ENCODE data around the gene TNFAIP8L2. TPM values are rescaled to one million over a fixed set of nuclear protein-coding genes. Genes with fewer than 3 reads are reported as not detected.
A peak's percentile ranks its signal among the peaks of the same experiment; 100 is the strongest.

The TNFAIP8L2 gene
- total and polyA plus RNA-seq, 2 of the 8 experiments (the other 6 are each of a cell fraction or from before 2014, with no cell fraction given): not detected

DNA sequence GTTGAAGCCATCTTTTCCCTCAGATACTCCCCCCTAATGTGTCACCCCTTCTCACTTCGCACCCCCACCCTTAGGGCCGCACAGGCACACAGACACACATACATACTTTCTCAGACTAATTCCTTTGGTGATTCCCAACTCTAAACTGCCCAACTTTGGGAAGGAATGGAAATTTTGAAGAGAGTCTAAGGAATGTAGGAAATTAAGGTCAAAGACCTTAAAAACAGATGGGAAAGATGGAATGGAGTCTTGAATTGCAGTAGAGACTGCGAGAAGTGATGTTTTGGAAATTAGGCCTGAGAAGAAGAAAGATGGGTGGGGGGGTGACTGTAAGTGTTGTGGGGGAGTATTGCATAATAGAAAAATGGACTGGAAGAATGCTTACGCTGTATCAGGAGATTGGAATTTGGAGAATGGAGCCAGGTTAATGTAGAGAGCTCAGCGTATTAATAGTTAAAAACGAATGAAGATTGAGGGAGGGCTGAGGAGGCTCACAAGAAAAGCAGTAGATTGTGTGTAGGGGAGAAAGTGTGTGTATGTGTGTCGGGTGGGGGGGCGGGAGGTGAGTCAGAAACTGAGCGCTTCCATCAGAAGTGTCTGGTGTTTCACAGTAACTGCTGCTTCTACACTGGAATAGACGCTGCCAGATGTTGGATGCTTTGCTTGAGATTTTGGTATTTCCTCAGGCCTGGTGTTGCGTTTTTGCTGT is 43.6 kb downstream of the TNFAIP8L2 start:
- Histone ChIP-seq H2AFZ (ENCODE audit: low read length) (no peak overlapping the region), H3K27me3 (replicated peaks in 1 of 4; ENCODE audit: control insufficient read depth in 3 of 4, extremely low read depth in 1 of 4, insufficient read depth in 3 of 4, low read length in 3 of 4) (no peaks in the 10 kb centered on the region), H4K5ac (ENCODE audit: insufficient read length, low read depth, low read length) (no peak overlapping the region), H3K79me2 (ENCODE audit: control insufficient read depth in 1 of 2, insufficient read depth in 2 of 2, low read length in 2 of 2) (peaks cover 34 to 65% of the 10 kb centered on the region in 2 experiments), H4K8ac (ENCODE audit: extremely low read depth, insufficient read depth, low read length) (no peak overlapping the region), H2BK120ac (replicated peaks; ENCODE audit: low read depth, low read length) (no peak overlapping the region), H2BK15ac (ENCODE audit: low read length) (no peak overlapping the region), H3K4ac (replicated peaks; ENCODE audit: insufficient read length, low read depth, low read length) (no peak overlapping the region), H3K36me3 (ENCODE audit: control insufficient read depth in 2 of 4, insufficient read depth in 4 of 4, low read length in 3 of 4) (peaks cover 0 to 12% (median 6%) of the 10 kb centered on the region in 4 experiments; a peak in 2 of 8 replicates), H3K79me1 (ENCODE audit: low read depth, low read length) (no peaks in the 10 kb centered on the region), H3K4me3 (ENCODE audit: extremely low read depth in 1 of 4, insufficient read depth in 2 of 4, low read depth in 3 of 4, low read length in 4 of 4) (peak overlapping the region; percentile 74 to 99 (median 93)), H3K18ac (ENCODE audit: extremely low read depth, low read length) (no peak overlapping the region), H3K9me3 (ENCODE audit: insufficient read depth in 2 of 2, low read depth in 1 of 2, low read length in 1 of 2) (no peaks in the 10 kb centered on the region), H3K14ac (ENCODE audit: insufficient read length) (no peak overlapping the region), H2AK5ac (ENCODE audit: low read depth, low read length) (no peak overlapping the region), H3K27ac (ENCODE audit: low read depth, low read length) (no peak overlapping the region), H2BK20ac (ENCODE audit: low read length) (no peak overlapping the region), H2BK12ac (ENCODE audit: low read depth, low read length) (no peak overlapping the region), H3K9ac (replicated peaks in 1 of 4; ENCODE audit: extremely low read depth in 1 of 4, low read depth in 3 of 4, low read length in 3 of 4) (peak overlapping the region in 2 of 4 experiments; percentile 2 to 98; a peak in 2 of 7 replicates), H3K4me2 (ENCODE audit: insufficient read depth in 1 of 2, low read depth in 2 of 2, low read length in 2 of 2) (peak overlapping the region; percentile 68 to 69), H3K23ac (ENCODE audit: insufficient read length) (no peak overlapping the region), H4K20me1 (replicated peaks in 1 of 2; ENCODE audit: control insufficient read depth in 1 of 2, insufficient read depth in 2 of 2, low read length in 2 of 2) (peaks cover 4 to 10% of the 10 kb centered on the region in 2 experiments), H4K91ac (replicated peaks; ENCODE audit: insufficient read length, low read length) (no peak overlapping the region), H3K4me1 (replicated peaks in 1 of 4; ENCODE audit: control insufficient read depth in 3 of 4, insufficient read depth in 4 of 4, low read length in 3 of 4) (peaks cover 2 to 4% (median 3%) of the 10 kb centered on the region in 4 experiments; a peak in 3 of 7 replicates), H3K23me2 (ENCODE audit: low read depth, low read length) (peaks cover 13% of the 10 kb centered on the region), H2BK5ac (ENCODE audit: low read depth, low read length) (no peak overlapping the region), H3K56ac (replicated peaks; ENCODE audit: insufficient read length, low read depth, low read length) (peak overlapping the region; percentile 17)
- DNase-seq (ENCODE audit: low read depth in 1 of 2, low spot score in 2 of 2): no peak
- no peak for TF ChIP-seq YY1 (IDR thresholded peaks at IDR 0.05; ENCODE audit: low read depth, low read length)
- TF ChIP-seq SP4 (IDR thresholded peaks at IDR 0.05; ENCODE audit: low read length): no peak
- TF ChIP-seq CHD2 (IDR thresholded peaks at IDR 0.05; ENCODE audit: low read length): no peak
- CTCF ChIA-PET (ENCODE audit: partially characterized antibody): interaction anchor here (0.7 to 2.3 kb wide), 2 partner anchors 11 to 52 kb away, joined by 3 to 10 read pairs; no protein-coding TSS in a partner anchor
- no peak for FAIRE-seq
- POLR2A ChIA-PET (ENCODE audit: partially characterized antibody): interaction anchor here (0.7 to 2.6 kb wide), 7 partner anchors 11 to 313 kb away, joined by 3 to 12 read pairs (median 5); partner anchors contain the start of gene PSMD4
- 46% methylated on average over 9 of the region's 11 CpGs; no CpG with 5 or more reads in 1 of the 2 experiments for WGBS, 2 experiments (ENCODE audit: extremely low coverage in 1 of 2, insufficient coverage in 1 of 2, insufficient read length in 1 of 2, insufficient replicate concordance in 2 of 2, low coverage in 1 of 2, low lambda C conversion rate in 2 of 2, missing lambda C conversion rate in 1 of 2)

All from H1 (cell line).